Posterior cingulate gyrus (tissue), 11 donors: Measurements from ENCODE around the gene DNASE1L1.

ENCODE experiments used
- DNase-seq, 10 donors: peaks; one replicate each; pipeline versions ENCODE4 v3.0.0 to v3.0.0-alpha.2; 2020 to 2021; ENCODE audit warnings: mixed read lengths in 3 of 10
- intact Hi-C: fragments of 100-400 bp; cut with DNase I; formaldehyde crosslinking; loops from one replicate; pipeline ENCODE4 v1.15.1; 2023

The DNASE1L1 gene

GRCh38 chrX:154356596-154356995, 52.5 kb downstream of the DNASE1L1 start:
- DNase-seq: no peak
- intact Hi-C loops: no loop called here

GRCh38 chrX:154355776-154356140, 53.3 kb downstream of the DNASE1L1 start:
- DNase-seq: no peak
- intact Hi-C loops: no loop called here

- intact Hi-C loops: no loop called here
- DNase-seq: no peak
Measured at GRCh38 chrX:154355094-154355775, 53.8 kb downstream of the DNASE1L1 start.

- DNase-seq: no peak
- intact Hi-C loops: no loop called here
Measured at GRCh38 chrX:154354516-154354915, 54.5 kb downstream of the DNASE1L1 start.

- no peak for DNase-seq
- intact Hi-C loops: no loop called here
Measured at GRCh38 chrX:154354013-154354412, 55.0 kb downstream of the DNASE1L1 start.

- DNase-seq: no peak
- intact Hi-C loops: no loop called here
Measured at GRCh38 chrX:154353172-154353843, 55.7 kb downstream of the DNASE1L1 start.

- DNase-seq: no peak
- intact Hi-C loops: no loop called here
Measured at GRCh38 chrX:154352466-154352865, 56.6 kb downstream of the DNASE1L1 start.

- no peak for DNase-seq
- intact Hi-C loops: no loop called here
Measured at GRCh38 chrX:154352012-154352401, 57.0 kb downstream of the DNASE1L1 start.
